Progenitor cell of endocrine pancreas (in vitro differentiated cells): ENCODE data around the gene ABCA4. TPM values are rescaled to one million over a fixed set of nuclear protein-coding genes. Genes with fewer than 3 reads are reported as not detected.

ENCODE experiments used
- DNase-seq: peaks from one replicate; pipeline ENCODE4 v3.0.0; 2021; ENCODE audit warnings: low spot score; ENCODE audit not compliant: unreplicated experiment
- H3K27ac Mint-ChIP-seq: 2 replicates; pipeline ENCODE4 v1.8.0; 2021; ENCODE audit warnings: mild to moderate bottlenecking, moderate library complexity, mixed read lengths
- H3K27me3 Mint-ChIP-seq: 2 replicates; pipeline ENCODE4 v1.8.0; 2021; ENCODE audit warnings: mixed read lengths
- H3K36me3 Mint-ChIP-seq: 2 replicates; pipeline ENCODE4 v1.8.0; 2022; ENCODE audit warnings: mixed read lengths; ENCODE audit not compliant: insufficient read depth
- H3K4me1 Mint-ChIP-seq: 2 replicates; pipeline ENCODE4 v1.8.0; 2021; ENCODE audit warnings: low read depth, mixed read lengths
- H3K4me3 Mint-ChIP-seq: 2 replicates; pipeline ENCODE4 v1.8.0; 2021; ENCODE audit warnings: low read depth, mild to moderate bottlenecking, moderate library complexity, mixed read lengths
- H3K9me3 Mint-ChIP-seq: 2 replicates; pipeline ENCODE4 v1.8.0; 2021; ENCODE audit warnings: low read depth, mixed read lengths
- CTCF ChIP-seq: fragments of 200-600 bp; sonication (generic); IDR thresholded peaks from one replicate; pipeline ENCODE4 v1.5.0; 2021; ENCODE audit warnings: antibody characterized with exemption, mild to moderate bottlenecking; ENCODE audit not compliant: unreplicated experiment
- total RNA-seq: library from RNA; stranded (reverse); gene quantifications from 2 replicates; pipeline ENCODE4 v1.2.1, GENCODE V29; 2021

The ABCA4 gene
- total RNA-seq, 1 donor from 2014 or later = 0.86 TPM

GRCh38 chr1:94039514-94039870 is 81.5 kb downstream of the ABCA4 start:
- Mint-ChIP-seq H3K36me3 (no peaks in the 10 kb centered on the region), H3K4me3 (no peak overlapping the region), H3K9me3 (no peaks in the 10 kb centered on the region), H3K27ac (no peak overlapping the region), H3K4me1 (peaks cover 7% of the 10 kb centered on the region), H3K27me3 (peaks cover 21% of the 10 kb centered on the region)
- peak; percentile 89 for TF ChIP-seq CTCF
- DNase-seq = peak; percentile 62

DNA sequence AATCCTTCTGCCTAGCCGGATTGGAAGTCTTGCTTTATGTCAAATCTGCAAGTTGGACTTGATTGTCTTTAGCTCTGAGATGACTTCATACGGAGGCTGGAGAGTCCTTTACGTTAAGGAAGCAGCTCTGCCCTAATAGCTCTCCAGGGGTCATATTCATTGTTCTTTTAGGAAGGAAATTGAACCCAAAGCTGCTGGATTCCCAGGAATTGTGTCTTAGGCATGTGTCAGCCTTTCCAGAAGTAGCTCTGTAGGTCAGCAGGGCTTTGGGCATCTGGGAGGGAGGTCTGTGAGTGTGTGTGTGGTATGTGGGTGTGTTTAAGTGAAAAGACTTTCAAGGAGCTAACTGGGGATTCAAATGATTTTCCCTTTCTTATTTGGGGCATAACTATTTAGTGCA is 82.4 kb downstream of the ABCA4 start:
- H3K9me3 Mint-ChIP-seq = no peaks in the 10 kb centered on the region
- no peaks in the 10 kb centered on the region for H3K36me3 Mint-ChIP-seq
- no peak overlapping the region for H3K27ac Mint-ChIP-seq
- H3K27me3 Mint-ChIP-seq = peaks cover 24% of the 10 kb centered on the region
- DNase-seq = no peak
- peaks cover 2% of the 10 kb centered on the region for H3K4me1 Mint-ChIP-seq
- H3K4me3 Mint-ChIP-seq = no peak overlapping the region
- no peak for TF ChIP-seq CTCF

DNA sequence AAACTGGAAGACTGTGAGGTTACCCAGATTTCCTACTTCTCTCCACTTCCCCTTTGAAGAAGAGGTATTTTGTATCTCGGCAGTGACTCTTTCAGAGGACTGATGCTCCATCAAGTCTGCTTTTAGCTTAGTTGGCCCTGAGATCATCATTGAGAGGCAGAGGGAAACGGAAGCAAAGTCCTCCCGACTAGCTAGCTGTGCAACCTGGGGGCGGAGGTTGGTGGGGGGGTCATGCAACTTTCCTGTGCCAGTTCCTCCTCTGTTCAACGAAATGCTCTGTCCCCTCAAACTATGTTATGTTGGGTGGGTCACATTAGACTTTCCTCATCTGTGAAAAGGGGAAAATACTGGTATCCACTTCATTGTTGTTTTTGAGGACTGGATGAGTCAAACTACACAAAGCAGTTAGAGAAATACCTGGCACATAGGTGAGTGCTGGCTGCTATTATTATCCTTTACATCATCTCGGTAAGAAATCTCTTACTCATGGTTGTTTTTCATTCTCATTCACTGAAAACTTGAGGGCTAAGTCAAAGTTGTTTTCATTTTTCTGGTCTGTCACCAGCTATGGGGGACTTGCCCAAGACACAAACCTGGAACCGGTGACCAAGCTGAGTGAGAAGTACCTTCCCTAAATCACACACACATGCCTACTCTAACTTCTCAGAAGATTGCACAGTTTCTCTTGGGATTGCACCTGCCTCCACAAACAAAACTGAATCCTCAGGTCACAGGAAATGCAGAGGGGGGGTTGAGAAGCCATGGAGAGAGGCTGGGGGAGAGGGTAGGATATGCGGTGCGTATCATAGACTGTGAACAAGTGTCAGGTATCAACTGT is 83.3 kb downstream of the ABCA4 start:
- Mint-ChIP-seq H3K27ac (no peak overlapping the region), H3K36me3 (no peaks in the 10 kb centered on the region), H3K4me1 (peaks cover 2% of the 10 kb centered on the region), H3K4me3 (no peak overlapping the region), H3K27me3 (peaks cover 24% of the 10 kb centered on the region), H3K9me3 (no peaks in the 10 kb centered on the region)
- no peak for DNase-seq
- TF ChIP-seq CTCF = no peak

DNA sequence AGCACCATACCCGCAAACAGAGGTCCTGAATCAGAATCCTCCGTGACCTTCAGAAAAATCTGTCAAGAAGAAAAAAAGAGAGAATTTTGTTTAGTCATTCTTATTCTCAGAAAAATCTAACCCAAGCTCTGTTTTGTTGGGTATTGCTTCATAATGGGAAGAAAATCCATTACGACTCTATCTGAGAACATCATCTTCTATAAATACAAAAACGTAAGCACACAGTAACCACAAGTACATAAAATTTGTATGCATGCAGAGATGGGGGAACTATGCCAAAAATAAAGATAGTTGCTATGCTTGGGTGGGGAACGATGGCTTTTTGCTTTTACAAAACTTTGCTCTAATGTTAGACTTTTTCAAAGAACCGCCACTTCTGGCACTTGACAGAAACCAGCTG is 84.2 kb downstream of the ABCA4 start:
- Mint-ChIP-seq H3K4me3 (no peak overlapping the region), H3K36me3 (no peaks in the 10 kb centered on the region), H3K9me3 (no peaks in the 10 kb centered on the region), H3K27me3 (peaks cover 24% of the 10 kb centered on the region), H3K27ac (no peak overlapping the region), H3K4me1 (peaks cover 2% of the 10 kb centered on the region)
- no peak for TF ChIP-seq CTCF
- no peak for DNase-seq

- Mint-ChIP-seq H3K4me3 (no peak overlapping the region), H3K9me3 (no peaks in the 10 kb centered on the region), H3K27me3 (peaks cover 24% of the 10 kb centered on the region), H3K4me1 (no peaks in the 10 kb centered on the region), H3K36me3 (no peaks in the 10 kb centered on the region), H3K27ac (no peak overlapping the region)
- no peak for DNase-seq
- TF ChIP-seq CTCF = no peak
These were observed 87.1 kb downstream of the ABCA4 start for GRCh38 chr1:94033849-94034248.
